ENCODE measurements around the gene SEL1L3. TPM values are rescaled to one million over a fixed set of nuclear protein-coding genes. Genes with fewer than 3 reads are reported as not detected.

SEL1L3 gene
- total RNA-seq, 1 experiment from 2014 or later: 15.7 TPM

DNA sequence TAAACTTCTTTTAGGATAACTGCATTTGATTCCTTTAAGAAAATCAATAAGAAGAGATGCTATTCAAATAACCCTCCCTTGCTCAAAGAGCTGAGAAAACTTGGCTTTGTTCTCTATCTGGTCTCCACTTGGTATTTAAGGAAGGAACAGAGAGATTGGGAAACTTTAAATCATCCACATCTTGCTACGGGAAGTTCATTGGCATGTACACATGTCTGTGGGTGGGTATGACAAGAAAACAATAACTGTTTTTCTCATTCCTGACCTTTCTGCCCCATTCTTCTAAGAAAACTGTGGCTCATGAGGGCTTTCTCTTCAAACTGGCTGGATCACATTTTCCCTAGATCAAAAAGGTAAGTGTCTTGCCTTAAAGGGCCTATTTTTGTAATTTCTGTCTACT, 6.0 kb downstream of the SEL1L3 start:
- H3K36me3 Mint-ChIP-seq (ENCODE audit: insufficient read depth, unreplicated experiment): no peaks in the 10 kb centered on the region
- no TSS peak for BruUV-seq (replicated peaks)
- no peak overlapping the region for H3K27ac Mint-ChIP-seq (ENCODE audit: unreplicated experiment)
- intact Hi-C loops (cut with micrococcal nuclease; ENCODE audit: unreplicated experiment): no loop called here
- TF ChIP-seq, protein P1, sequence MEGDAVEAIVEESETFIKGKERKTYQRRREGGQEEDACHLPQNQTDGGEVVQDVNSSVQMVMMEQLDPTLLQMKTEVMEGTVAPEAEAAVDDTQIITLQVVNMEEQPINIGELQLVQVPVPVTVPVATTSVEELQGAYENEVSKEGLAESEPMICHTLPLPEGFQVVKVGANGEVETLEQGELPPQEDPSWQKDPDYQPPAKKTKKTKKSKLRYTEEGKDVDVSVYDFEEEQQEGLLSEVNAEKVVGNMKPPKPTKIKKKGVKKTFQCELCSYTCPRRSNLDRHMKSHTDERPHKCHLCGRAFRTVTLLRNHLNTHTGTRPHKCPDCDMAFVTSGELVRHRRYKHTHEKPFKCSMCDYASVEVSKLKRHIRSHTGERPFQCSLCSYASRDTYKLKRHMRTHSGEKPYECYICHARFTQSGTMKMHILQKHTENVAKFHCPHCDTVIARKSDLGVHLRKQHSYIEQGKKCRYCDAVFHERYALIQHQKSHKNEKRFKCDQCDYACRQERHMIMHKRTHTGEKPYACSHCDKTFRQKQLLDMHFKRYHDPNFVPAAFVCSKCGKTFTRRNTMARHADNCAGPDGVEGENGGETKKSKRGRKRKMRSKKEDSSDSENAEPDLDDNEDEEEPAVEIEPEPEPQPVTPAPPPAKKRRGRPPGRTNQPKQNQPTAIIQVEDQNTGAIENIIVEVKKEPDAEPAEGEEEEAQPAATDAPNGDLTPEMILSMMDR (IDR thresholded peaks at IDR 0.05; ENCODE audit: insufficient read depth in 1 of 2, low read depth in 1 of 2, low read length in 1 of 2, severe bottlenecking in 1 of 2, unreplicated experiment in 1 of 2): no peak
- DNase-seq: no peak
- H3K4me3 ChIP-seq (ENCODE audit: low read depth, low read length): no peak overlapping the region
- H3K4me1 ChIP-seq: no peaks in the 10 kb centered on the region
- H3K36me3 ChIP-seq (ENCODE audit: control insufficient read depth, insufficient read depth, low read length): no peaks in the 10 kb centered on the region
- peaks cover 12% of the 10 kb centered on the region for H3K4me1 Mint-ChIP-seq (ENCODE audit: low read depth, unreplicated experiment)
- no peaks in the 10 kb centered on the region for H3K9me3 Mint-ChIP-seq (ENCODE audit: unreplicated experiment)
- ChIA-PET CTCF (no interaction called here), POLR2A (no interaction called here)
- H3K9me3 ChIP-seq: no peaks in the 10 kb centered on the region
- H3K27me3 ChIP-seq (replicated peaks; ENCODE audit: control insufficient read depth, insufficient read depth, low read length): no peaks in the 10 kb centered on the region
- H3K27me3 Mint-ChIP-seq (ENCODE audit: insufficient read depth, unreplicated experiment): no peaks in the 10 kb centered on the region
- H3K4me3 Mint-ChIP-seq (ENCODE audit: unreplicated experiment): no peak overlapping the region

DNA sequence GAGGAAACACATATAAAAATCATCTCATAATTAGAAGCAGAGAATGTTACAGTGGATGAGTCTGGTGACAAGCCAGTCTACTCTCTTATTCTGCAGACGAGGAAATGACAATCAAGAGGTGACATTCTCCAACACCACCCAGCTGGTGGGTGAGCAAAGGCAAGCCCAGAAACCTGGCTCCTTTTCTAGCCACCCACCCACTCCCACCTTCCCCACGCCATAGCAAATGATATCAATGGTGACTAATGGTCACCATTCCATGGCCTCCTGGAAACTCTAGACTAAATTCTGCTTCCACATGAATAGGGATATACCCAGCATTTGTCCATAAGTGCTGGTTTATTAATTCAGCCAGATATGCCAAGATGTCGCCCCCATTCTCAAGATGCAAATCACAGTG, 10.7 kb downstream of the SEL1L3 start:
- TF ChIP-seq, protein P1 (IDR thresholded peaks at IDR 0.05; ENCODE audit: insufficient read depth in 1 of 2, low read depth in 1 of 2, low read length in 1 of 2, severe bottlenecking in 1 of 2, unreplicated experiment in 1 of 2): no peak

DNA sequence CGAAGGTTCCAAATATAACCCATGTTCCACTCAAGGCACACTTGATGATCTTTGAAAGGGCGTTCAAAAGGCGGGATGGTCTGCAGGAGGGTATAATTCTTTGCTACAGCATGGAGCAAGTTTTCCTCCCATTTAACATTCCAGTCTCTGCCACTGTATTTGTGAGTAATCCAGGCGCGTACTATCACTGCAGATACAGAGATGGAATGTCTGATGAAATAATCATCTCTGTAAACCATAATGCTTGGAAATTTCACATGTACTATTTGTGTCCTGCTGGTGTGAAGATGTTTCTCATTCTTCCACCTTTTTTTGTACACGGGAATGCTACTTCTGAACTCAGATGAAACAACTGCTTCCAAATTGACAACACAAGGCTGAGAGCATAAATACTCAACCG, 15.5 kb downstream of the SEL1L3 start:
- CTCF ChIA-PET: no interaction called here
- no peaks in the 10 kb centered on the region for H3K4me1 ChIP-seq
- Mint-ChIP-seq H3K36me3 (ENCODE audit: insufficient read depth, unreplicated experiment) (no peaks in the 10 kb centered on the region), H3K27ac (ENCODE audit: unreplicated experiment) (no peak overlapping the region), H3K4me1 (ENCODE audit: low read depth, unreplicated experiment) (no peaks in the 10 kb centered on the region), H3K27me3 (ENCODE audit: insufficient read depth, unreplicated experiment) (no peaks in the 10 kb centered on the region), H3K9me3 (ENCODE audit: unreplicated experiment) (no peaks in the 10 kb centered on the region), H3K4me3 (ENCODE audit: unreplicated experiment) (no peak overlapping the region)
- no peak overlapping the region for H3K4me3 ChIP-seq (ENCODE audit: low read depth, low read length)
- POLR2A ChIA-PET: no interaction called here
- H3K9me3 ChIP-seq: no peaks in the 10 kb centered on the region
- intact Hi-C loops (cut with micrococcal nuclease; ENCODE audit: unreplicated experiment): no loop called here
- TF ChIP-seq, protein P1 (IDR thresholded peaks at IDR 0.05; ENCODE audit: insufficient read depth in 1 of 2, low read depth in 1 of 2, low read length in 1 of 2, severe bottlenecking in 1 of 2, unreplicated experiment in 1 of 2): no peak
- no TSS peak for BruUV-seq (replicated peaks)
- no peak for DNase-seq
- no peaks in the 10 kb centered on the region for H3K36me3 ChIP-seq (ENCODE audit: control insufficient read depth, insufficient read depth, low read length)
- no peaks in the 10 kb centered on the region for H3K27me3 ChIP-seq (replicated peaks; ENCODE audit: control insufficient read depth, insufficient read depth, low read length)

More for the DNA sequence above, 10.7 kb downstream of the SEL1L3 start:
- Histone ChIP-seq H3K36me3 (ENCODE audit: control insufficient read depth, insufficient read depth, low read length) (no peaks in the 10 kb centered on the region), H3K4me3 (ENCODE audit: low read depth, low read length) (no peak overlapping the region), H3K27me3 (replicated peaks; ENCODE audit: control insufficient read depth, insufficient read depth, low read length) (no peaks in the 10 kb centered on the region), H3K9me3 (no peaks in the 10 kb centered on the region), H3K4me1 (no peaks in the 10 kb centered on the region)
- Mint-ChIP-seq H3K36me3 (ENCODE audit: insufficient read depth, unreplicated experiment) (no peaks in the 10 kb centered on the region), H3K27me3 (ENCODE audit: insufficient read depth, unreplicated experiment) (no peaks in the 10 kb centered on the region), H3K27ac (ENCODE audit: unreplicated experiment) (no peak overlapping the region), H3K4me1 (ENCODE audit: low read depth, unreplicated experiment) (no peaks in the 10 kb centered on the region), H3K4me3 (ENCODE audit: unreplicated experiment) (no peak overlapping the region), H3K9me3 (ENCODE audit: unreplicated experiment) (no peaks in the 10 kb centered on the region)
- BruUV-seq (replicated peaks): no TSS peak
- POLR2A ChIA-PET: no interaction called here
- CTCF ChIA-PET: no interaction called here
- intact Hi-C loops (cut with micrococcal nuclease; ENCODE audit: unreplicated experiment): no loop called here
- DNase-seq: no peak
